HL-60 (cell line): ENCODE data around the gene MTHFD2L.

Experiments used
- GABPA ChIP-seq: IDR thresholded peaks from 2 replicates; pipeline ENCODE4 v1.6.1; 2012; ENCODE audit warnings: low read depth
- POLR2AphosphoS5 ChIP-seq: IDR thresholded peaks from 2 replicates; pipeline ENCODE4 v1.6.1; 2012; ENCODE audit warnings: low read depth
- SPI1 ChIP-seq: IDR thresholded peaks from 2 replicates; pipeline ENCODE4 v1.6.1; 2012; ENCODE audit warnings: low read depth, mild to moderate bottlenecking, borderline replicate concordance
- TF ChIP-seq, protein P1 (sequence below): IDR thresholded peaks from one replicate; pipeline ENCODE4 v1.5.1; 2011; ENCODE audit warnings: low read length, control low read depth, inconsistent platforms; ENCODE audit not compliant: insufficient read depth
- TF ChIP-seq, protein P2 (sequence below): IDR thresholded peaks from 2 replicates; pipeline ENCODE4 v1.6.1; 2012; ENCODE audit warnings: low read depth; ENCODE audit not compliant: insufficient replicate concordance

DNA sequence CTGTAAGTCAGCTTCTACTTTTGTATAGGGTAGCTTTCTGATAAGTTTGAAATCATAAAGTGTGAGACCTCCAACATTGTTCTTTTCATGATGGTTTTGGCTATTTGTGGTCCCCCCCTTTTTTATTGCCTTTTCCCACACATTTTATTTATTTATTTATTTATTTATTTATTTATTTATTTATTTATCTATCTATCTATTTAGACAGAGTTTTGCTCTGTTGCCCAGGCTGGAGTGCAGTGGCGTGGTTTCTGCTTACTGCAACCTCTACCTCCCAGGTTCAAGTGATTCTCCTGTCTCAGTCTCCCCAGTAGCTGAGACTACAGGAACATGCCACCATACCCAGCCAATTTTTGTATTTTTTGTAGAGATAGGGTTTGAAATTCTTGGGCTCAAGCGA, 9.7 kb upstream of the MTHFD2L start:
- TF ChIP-seq POLR2AphosphoS5 (no peak), SPI1 (no peak), GABPA (no peak)
- TF ChIP-seq, protein P1, sequence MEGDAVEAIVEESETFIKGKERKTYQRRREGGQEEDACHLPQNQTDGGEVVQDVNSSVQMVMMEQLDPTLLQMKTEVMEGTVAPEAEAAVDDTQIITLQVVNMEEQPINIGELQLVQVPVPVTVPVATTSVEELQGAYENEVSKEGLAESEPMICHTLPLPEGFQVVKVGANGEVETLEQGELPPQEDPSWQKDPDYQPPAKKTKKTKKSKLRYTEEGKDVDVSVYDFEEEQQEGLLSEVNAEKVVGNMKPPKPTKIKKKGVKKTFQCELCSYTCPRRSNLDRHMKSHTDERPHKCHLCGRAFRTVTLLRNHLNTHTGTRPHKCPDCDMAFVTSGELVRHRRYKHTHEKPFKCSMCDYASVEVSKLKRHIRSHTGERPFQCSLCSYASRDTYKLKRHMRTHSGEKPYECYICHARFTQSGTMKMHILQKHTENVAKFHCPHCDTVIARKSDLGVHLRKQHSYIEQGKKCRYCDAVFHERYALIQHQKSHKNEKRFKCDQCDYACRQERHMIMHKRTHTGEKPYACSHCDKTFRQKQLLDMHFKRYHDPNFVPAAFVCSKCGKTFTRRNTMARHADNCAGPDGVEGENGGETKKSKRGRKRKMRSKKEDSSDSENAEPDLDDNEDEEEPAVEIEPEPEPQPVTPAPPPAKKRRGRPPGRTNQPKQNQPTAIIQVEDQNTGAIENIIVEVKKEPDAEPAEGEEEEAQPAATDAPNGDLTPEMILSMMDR, result no peak
- TF ChIP-seq, protein P2, sequence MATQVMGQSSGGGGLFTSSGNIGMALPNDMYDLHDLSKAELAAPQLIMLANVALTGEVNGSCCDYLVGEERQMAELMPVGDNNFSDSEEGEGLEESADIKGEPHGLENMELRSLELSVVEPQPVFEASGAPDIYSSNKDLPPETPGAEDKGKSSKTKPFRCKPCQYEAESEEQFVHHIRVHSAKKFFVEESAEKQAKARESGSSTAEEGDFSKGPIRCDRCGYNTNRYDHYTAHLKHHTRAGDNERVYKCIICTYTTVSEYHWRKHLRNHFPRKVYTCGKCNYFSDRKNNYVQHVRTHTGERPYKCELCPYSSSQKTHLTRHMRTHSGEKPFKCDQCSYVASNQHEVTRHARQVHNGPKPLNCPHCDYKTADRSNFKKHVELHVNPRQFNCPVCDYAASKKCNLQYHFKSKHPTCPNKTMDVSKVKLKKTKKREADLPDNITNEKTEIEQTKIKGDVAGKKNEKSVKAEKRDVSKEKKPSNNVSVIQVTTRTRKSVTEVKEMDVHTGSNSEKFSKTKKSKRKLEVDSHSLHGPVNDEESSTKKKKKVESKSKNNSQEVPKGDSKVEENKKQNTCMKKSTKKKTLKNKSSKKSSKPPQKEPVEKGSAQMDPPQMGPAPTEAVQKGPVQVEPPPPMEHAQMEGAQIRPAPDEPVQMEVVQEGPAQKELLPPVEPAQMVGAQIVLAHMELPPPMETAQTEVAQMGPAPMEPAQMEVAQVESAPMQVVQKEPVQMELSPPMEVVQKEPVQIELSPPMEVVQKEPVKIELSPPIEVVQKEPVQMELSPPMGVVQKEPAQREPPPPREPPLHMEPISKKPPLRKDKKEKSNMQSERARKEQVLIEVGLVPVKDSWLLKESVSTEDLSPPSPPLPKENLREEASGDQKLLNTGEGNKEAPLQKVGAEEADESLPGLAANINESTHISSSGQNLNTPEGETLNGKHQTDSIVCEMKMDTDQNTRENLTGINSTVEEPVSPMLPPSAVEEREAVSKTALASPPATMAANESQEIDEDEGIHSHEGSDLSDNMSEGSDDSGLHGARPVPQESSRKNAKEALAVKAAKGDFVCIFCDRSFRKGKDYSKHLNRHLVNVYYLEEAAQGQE, result no peak
